Esophagus muscularis mucosa (tissue), 4 donors: ENCODE data around the gene CIC.

Experiments used
- CTCF ChIP-seq, 3 experiments: fragments of 200-600 bp in 2 of 3; fragments of 450-650 bp in 1 of 3; sonication (generic) in 2 of 3; IDR thresholded peaks; one replicate each; pipeline ENCODE4 v1.5.1; 2017 to 2019; ENCODE audit warnings: antibody characterized with exemption in 3 of 3, mild to moderate bottlenecking in 2 of 3, moderate library complexity in 1 of 3
- EP300 ChIP-seq: sonication (generic); formaldehyde crosslinking; IDR thresholded peaks from one replicate; pipeline ENCODE4 v1.6.1; 2017; ENCODE audit warnings: antibody characterized with exemption
- POLR2A ChIP-seq: fragments of 450-650 bp; IDR thresholded peaks from one replicate; pipeline ENCODE4 v1.6.1; 2017; ENCODE audit warnings: antibody characterized with exemption, moderate library complexity, mild to moderate bottlenecking, low read depth

- TF ChIP-seq CTCF (IDR thresholded peaks at IDR 0.05) = no peak
- TF ChIP-seq EP300 = no peak
- no peak for TF ChIP-seq POLR2A
These were observed 24.5 kb downstream of the CIC start for GRCh38 chr19:42293540-42293939.
